HepG2 (cell line): ENCODE measurements around the gene GADD45B. TPM values are rescaled to one million over a fixed set of nuclear protein-coding genes. Genes with fewer than 3 reads are reported as not detected.

Source experiments
- ARNT ChIP-seq: fragments of 450-650 bp; IDR thresholded peaks from 2 replicates; pipeline ENCODE4 v1.6.1; 2017
- ATF7-NPFF ChIP-seq: sonication (generic); formaldehyde crosslinking; IDR thresholded peaks from 2 replicates; pipeline ENCODE4 v1.8.1; 2023; ENCODE audit warnings: mild to moderate bottlenecking, low read depth, missing genetic modification reagents, moderate library complexity
- CHD2 ChIP-seq: IDR thresholded peaks from 2 replicates; pipeline ENCODE4 v1.6.1; 2011; ENCODE audit warnings: low read depth, low read length, improper control_type of control experiment
- EHMT2 ChIP-seq: fragments of 200-600 bp; sonication (generic); IDR thresholded peaks from 2 replicates; pipeline ENCODE4 v1.7.0; 2017; ENCODE audit warnings: antibody characterized with exemption, low read depth, low read length, borderline replicate concordance
- GTF2F1 ChIP-seq: fragments of 150-350 bp; IDR thresholded peaks from 2 replicates; pipeline ENCODE4 v1.6.1; 2014; ENCODE audit warnings: low read length
- GTF3A ChIP-seq: sonication (generic); formaldehyde crosslinking; conservative IDR thresholded peaks from 2 replicates; pipeline ENCODE4 v1.4.0; 2020; ENCODE audit warnings: mild to moderate bottlenecking, missing genetic modification reagents
- HNF1A ChIP-seq, 2 experiments: sonication (generic) in 1 of 2; formaldehyde crosslinking in 1 of 2; IDR thresholded peaks; 2 replicates each; pipeline versions ENCODE4 v1.4.0 to v1.6.1; 2016 to 2020; ENCODE audit warnings: borderline replicate concordance in 1 of 2, low read depth in 1 of 2, mild to moderate bottlenecking in 1 of 2, missing genetic modification reagents in 1 of 2
- HNRNPLL ChIP-seq: fragments of 200-400 bp; formaldehyde crosslinking; IDR thresholded peaks from 2 replicates; pipeline ENCODE4 v1.6.1; 2017; ENCODE audit warnings: mild to moderate bottlenecking, low read depth, low read length; ENCODE audit not compliant: poor library complexity, severe bottlenecking
- MZF1 ChIP-seq: sonication (generic); formaldehyde crosslinking; IDR thresholded peaks from 2 replicates; pipeline ENCODE4 v1.8.1; 2023; ENCODE audit warnings: mild to moderate bottlenecking, missing genetic modification reagents, borderline replicate concordance
- NCOA1 ChIP-seq: sonication (generic); formaldehyde crosslinking; IDR thresholded peaks from 2 replicates; pipeline ENCODE4 v1.9.0; 2021; ENCODE audit warnings: missing genetic modification reagents
- NR0B2 ChIP-seq: sonication (generic); formaldehyde crosslinking; IDR thresholded peaks from 2 replicates; pipeline ENCODE4 v1.4.0; 2020; ENCODE audit warnings: mild to moderate bottlenecking, missing genetic modification reagents
- NRL ChIP-seq: sonication (generic); formaldehyde crosslinking; IDR thresholded peaks from 2 replicates; pipeline ENCODE4 v1.5.0; 2020; ENCODE audit warnings: missing genetic modification reagents, mild to moderate bottlenecking, moderate library complexity, borderline replicate concordance
- PHF8 ChIP-seq: sonication (generic); formaldehyde crosslinking; IDR thresholded peaks from 2 replicates; pipeline ENCODE4 v1.5.0; 2020; ENCODE audit warnings: missing genetic modification reagents
- RAD21 ChIP-seq: fragments of 450-650 bp; formaldehyde crosslinking; IDR thresholded peaks from 2 replicates; pipeline ENCODE4 v1.5.0; 2020; ENCODE audit warnings: mild to moderate bottlenecking
- ZBTB2 ChIP-seq: sonication (generic); formaldehyde crosslinking; IDR thresholded peaks from 2 replicates; pipeline ENCODE4 v1.8.0; 2022; ENCODE audit warnings: low read depth, missing genetic modification reagents
- ZBTB26 ChIP-seq: IDR thresholded peaks from 2 replicates; pipeline ENCODE4 v1.6.1; 2016; ENCODE audit warnings: missing compliant biosample characterization, missing genetic modification reagents, borderline replicate concordance
- ZNF12 ChIP-seq: sonication (generic); formaldehyde crosslinking; IDR thresholded peaks from 2 replicates; pipeline ENCODE4 v1.5.0; 2020; ENCODE audit warnings: missing genetic modification reagents
- ZNF160 ChIP-seq: sonication (generic); formaldehyde crosslinking; IDR thresholded peaks from 2 replicates; pipeline ENCODE4 v1.8.0; 2022; ENCODE audit warnings: mild to moderate bottlenecking, inconsistent platforms, missing genetic modification reagents
- ZNF205 ChIP-seq: IDR thresholded peaks from 2 replicates; pipeline ENCODE4 v1.6.1; 2018; ENCODE audit warnings: missing biosample characterization, missing genetic modification reagents
- ZNF44 ChIP-seq: sonication (generic); formaldehyde crosslinking; IDR thresholded peaks from 2 replicates; pipeline ENCODE4 v1.5.1; 2020; ENCODE audit warnings: mild to moderate bottlenecking, missing genetic modification reagents
- ZNF703 ChIP-seq: sonication (generic); formaldehyde crosslinking; IDR thresholded peaks from 2 replicates; pipeline ENCODE4 v1.5.1; 2020; ENCODE audit warnings: missing genetic modification reagents, mild to moderate bottlenecking, moderate library complexity, borderline replicate concordance
- ZNF768 ChIP-seq: sonication (generic); formaldehyde crosslinking; IDR thresholded peaks from 2 replicates; pipeline ENCODE4 v1.4.0; 2020; ENCODE audit warnings: missing genetic modification reagents
- ZNF891 ChIP-seq: sonication (generic); formaldehyde crosslinking; IDR thresholded peaks from 2 replicates; pipeline ENCODE4 v1.5.0; 2020; ENCODE audit warnings: mild to moderate bottlenecking, missing genetic modification reagents
- ZSCAN22 ChIP-seq: sonication (generic); formaldehyde crosslinking; IDR thresholded peaks from 2 replicates; pipeline ENCODE4 v1.4.0; 2020; ENCODE audit warnings: mild to moderate bottlenecking, missing genetic modification reagents
- polyA plus RNA-seq, 8 experiments: library from polyadenylated mRNA; depleted of rRNA in 3 of 8; stranded (reverse) in 7 of 8; unstranded in 1 of 8; fragments of >200 nt; fragmentation: Illumina TruSeq in 4 of 8; extraction: Trizol in 4 of 8; gene quantifications; 2 replicates each; pipeline versions ENCODE4 v1.2.1 to v1.2.3, GENCODE V29; 2011 to 2016; ENCODE audit warnings: low read depth in 4 of 8, missing spikeins in 1 of 8, mixed read lengths in 1 of 8; ENCODE audit not compliant: insufficient read depth in 1 of 8
- total RNA-seq, 5 experiments: library from RNA; depleted of rRNA; stranded (reverse); fragments of >200 nt; fragmentation: Illumina TruSeq; extraction: Trizol; gene quantifications; 2 replicates each; pipeline ENCODE4 v1.2.3, GENCODE V29; 2016; ENCODE audit warnings: low read depth in 1 of 5

The GADD45B gene
- total and polyA plus RNA-seq, 2 of the 13 experiments (the other 11 are each of a cell fraction or from before 2014, with no cell fraction given): 4.6 to 34.1 TPM

- TF ChIP-seq ZNF160 (CRISPR knock-in tag): no peak
- no peak for TF ChIP-seq HNRNPLL
- no peak for TF ChIP-seq GTF2F1
- no peak for TF ChIP-seq ZNF891 (CRISPR knock-in tag)
- no peak; the same call in 1 of the 2 replicates for TF ChIP-seq PHF8 (CRISPR knock-in tag)
- TF ChIP-seq ATF7-NPFF (CRISPR knock-in tag): no peak
- 0 out of 2 replicates have a peak, but pooled peaks have one; percentile 16 for TF ChIP-seq RAD21 (CRISPR knock-in tag)
- TF ChIP-seq ZNF703 (CRISPR knock-in tag): no peak
- no peak for TF ChIP-seq EHMT2
- no peak for TF ChIP-seq ZNF205 (CRISPR knock-in tag)
- no peak for TF ChIP-seq ARNT
- no peak for TF ChIP-seq HNF1A (IDR thresholded peaks at IDR 0.05; ENCODE audit: low read depth)
- no peak for TF ChIP-seq HNF1A (CRISPR knock-in tag; IDR thresholded peaks at IDR 0.05; ENCODE audit: borderline replicate concordance)
- peak; percentile 78 for TF ChIP-seq ZNF768 (CRISPR knock-in tag)
- no peak for TF ChIP-seq ZNF12 (CRISPR knock-in tag)
- no peak for TF ChIP-seq NR0B2 (CRISPR knock-in tag)
- no peak for TF ChIP-seq NCOA1 (CRISPR knock-in tag)
- TF ChIP-seq ZBTB2 (CRISPR knock-in tag): peak; percentile 19; the same call in 1 of the 2 replicates
- no peak for TF ChIP-seq ZSCAN22
- TF ChIP-seq ZNF44 (CRISPR knock-in tag): no peak
- TF ChIP-seq CHD2: no peak
- TF ChIP-seq NRL: no peak
- no peak for TF ChIP-seq MZF1 (CRISPR knock-in tag)
- TF ChIP-seq GTF3A (CRISPR knock-in tag): no peak
- TF ChIP-seq ZBTB26 (CRISPR knock-in tag): no peak; the same call in 1 of the 2 replicates
These were observed 767 bp upstream of the GADD45B start (continued) for GRCh38 chr19:2475018-2475701.
